Sigmoid colon (tissue), 7 donors: Measurements from ENCODE around the gene COCH. TPM values are rescaled to one million over a fixed set of nuclear protein-coding genes. Genes with fewer than 3 reads are reported as not detected.
"Not testable (repeated sequence)": the region's sequence is repeated elsewhere in the genome, so short reads cannot be mapped to it uniquely, and the experiment has no call there.

Source experiments
- DNase-seq: peaks from one replicate; pipeline ENCODE4 v3.0.0-alpha.2; 2019
- H3K27ac ChIP-seq, 4 donors: fragments of 200-600 bp; sonication (generic); one replicate each; pipeline ENCODE4 v1.5.1; 2016 to 2019; ENCODE audit warnings: mild to moderate bottlenecking in 1 of 4
- H3K27me3 ChIP-seq, 3 donors: fragments of 200-600 bp; sonication (generic); one replicate each; pipeline ENCODE4 v1.5.1; 2019; ENCODE audit warnings: mild to moderate bottlenecking in 1 of 3
- H3K36me3 ChIP-seq, 4 donors: fragments of 200-600 bp; sonication (generic); one replicate each; pipeline ENCODE4 v1.5.1; 2016 to 2019
- H3K4me1 ChIP-seq, 4 donors: fragments of 200-600 bp; sonication (generic); one replicate each; pipeline ENCODE4 v1.5.1; 2017 to 2019
- H3K4me3 ChIP-seq, 4 donors: fragments of 200-600 bp; sonication (generic); one replicate each; pipeline ENCODE4 v1.5.1; 2017 to 2019; ENCODE audit warnings: mild to moderate bottlenecking in 2 of 4, moderate library complexity in 1 of 4
- H3K9me3 ChIP-seq, 4 donors: fragments of 200-600 bp in 3 of 4; sonication (generic) in 3 of 4; one replicate each; pipeline versions ENCODE4 v1.5.1 to v1.6.1; 2013 to 2019
- CTCF ChIP-seq, 4 experiments: fragments of 450-650 bp in 3 of 4; fragments of 200-600 bp in 1 of 4; IDR thresholded peaks; one replicate each; pipeline ENCODE4 v1.5.1; 2016 to 2019; ENCODE audit warnings: antibody characterized with exemption in 4 of 4, mild to moderate bottlenecking in 3 of 4, moderate library complexity in 2 of 4
- EP300 ChIP-seq, 4 donors: sonication (generic); formaldehyde crosslinking; IDR thresholded peaks; one replicate each; pipeline ENCODE4 v1.6.1; 2017; ENCODE audit warnings: antibody characterized with exemption in 4 of 4
- POLR2A ChIP-seq, 2 donors: fragments of 450-650 bp; IDR thresholded peaks; one replicate each; pipeline ENCODE4 v1.6.1; 2016; ENCODE audit warnings: antibody characterized with exemption in 2 of 2, mild to moderate bottlenecking in 2 of 2, moderate library complexity in 2 of 2
- POLR2AphosphoS5 ChIP-seq, 4 donors: sonication (generic); formaldehyde crosslinking; IDR thresholded peaks; one replicate each; pipeline ENCODE4 v1.6.1; 2017; ENCODE audit warnings: antibody characterized with exemption in 4 of 4
- WGBS, 2 donors: extraction: QIAGEN DNeasy Blood & Tissue Kit; methylation state at CpG; one replicate each; pipeline ENCODE4 v1.1.7; 2013; 5-methylcytosine and 5-hydroxymethylcytosine counted together
- intact Hi-C: fragments of 100-400 bp; cut with DNase I; formaldehyde crosslinking; loops from one replicate; pipeline ENCODE4 v1.15.1; 2023
- polyA plus RNA-seq, 3 donors: library from polyadenylated mRNA; stranded (reverse); fragments of 200-250 nt; gene quantifications; one replicate each; pipeline ENCODE4 v1.2.3, GENCODE V29; 2013
- total RNA-seq, 4 donors: library from RNA; depleted of rRNA; stranded (reverse); fragments of >200 nt; gene quantifications; one replicate each; pipeline ENCODE4 v1.1.0, GENCODE V29; 2016
- donor health status: healthy with polysubstance abuse.
- donor health status: Bipolar disorder and iron deficiency.
- donor health status: healthy.

Gene COCH
- total and polyA plus RNA-seq, 7 donors: 0.71 to 15.1 (median 1.6) TPM

DNA sequence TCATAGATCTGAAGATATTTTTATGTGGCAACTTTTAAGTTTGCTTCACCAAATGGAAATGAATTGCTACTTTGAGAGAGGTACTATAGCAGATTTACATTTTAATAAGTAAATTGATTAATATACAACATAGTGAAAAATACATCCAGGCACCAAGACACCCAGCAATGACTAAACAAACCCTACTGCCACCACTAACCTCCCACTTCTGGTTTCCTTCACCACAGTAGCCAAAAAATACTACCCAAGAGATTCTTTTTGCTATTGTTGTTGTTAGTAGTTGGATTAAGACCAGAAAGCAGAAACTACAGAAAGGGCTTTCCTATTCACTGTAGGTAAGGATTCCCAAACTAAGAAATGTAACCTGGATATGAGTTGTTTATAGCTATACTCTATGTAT, 54.1 kb downstream of the COCH start:
- H3K9me3 ChIP-seq: no peaks in the 10 kb centered on the region
- peaks cover 0 to 19% (median 0%) of the 10 kb centered on the region in 4 donors for H3K36me3 ChIP-seq
- H3K4me1 ChIP-seq: peaks cover 0 to 26% (median 6%) of the 10 kb centered on the region in 4 donors
- no peak for TF ChIP-seq POLR2AphosphoS5 (IDR thresholded peaks at IDR 0.05)
- TF ChIP-seq CTCF (IDR thresholded peaks at IDR 0.05): no peak
- TF ChIP-seq POLR2A (IDR thresholded peaks at IDR 0.05): no peak
- no peak for TF ChIP-seq EP300 (IDR thresholded peaks at IDR 0.05)
- no peak for DNase-seq
- H3K27me3 ChIP-seq: no peaks in the 10 kb centered on the region
- H3K27ac ChIP-seq: no peak overlapping the region
- intact Hi-C loops: no loop called here
- H3K4me3 ChIP-seq: no peak overlapping the region

DNA sequence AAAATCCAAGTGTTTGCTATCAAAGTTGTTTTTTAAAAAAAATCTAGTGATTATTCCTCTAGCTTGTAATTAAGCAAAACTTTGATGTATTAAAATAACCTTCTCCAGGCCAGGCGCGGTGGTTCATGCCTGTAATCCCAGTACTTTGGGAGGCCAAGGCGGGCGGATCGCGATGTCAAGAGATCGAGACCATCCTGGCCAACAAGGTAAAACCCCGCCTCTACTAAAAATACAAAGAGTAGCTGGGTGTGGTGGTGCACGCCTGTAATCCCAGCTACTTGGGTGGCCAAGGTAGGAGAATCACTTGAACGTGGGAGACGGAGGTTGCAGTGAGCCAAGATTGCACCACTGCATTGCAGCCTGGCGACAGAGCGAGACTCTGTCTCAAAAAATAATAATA, 59.6 kb downstream of the COCH start:
- H3K27me3 ChIP-seq, H3K4me3 ChIP-seq, H3K27ac ChIP-seq, intact Hi-C loops, DNase-seq, H3K9me3 ChIP-seq: not testable (repeated sequence)
- WGBS, 2 donors: 97 to 98% methylated on average over 13 of the region's 13 CpGs
- Histone ChIP-seq H3K4me1 (peaks cover 0 to 26% (median 4%) of the 10 kb centered on the region in 4 donors), H3K36me3 (peaks cover 0 to 40% (median 2%) of the 10 kb centered on the region in 4 donors)

GRCh38 chr14:30935445-30935844, 61.1 kb downstream of the COCH start:
- Histone ChIP-seq H3K9me3 (no peaks in the 10 kb centered on the region), H3K4me3 (no peak overlapping the region), H3K4me1 (peaks cover 0 to 22% (median 7%) of the 10 kb centered on the region in 4 donors), H3K27me3 (no peaks in the 10 kb centered on the region), H3K27ac (no peak overlapping the region), H3K36me3 (peaks cover 0 to 40% (median 2%) of the 10 kb centered on the region in 4 donors)
- no peak for TF ChIP-seq POLR2AphosphoS5 (IDR thresholded peaks at IDR 0.05)
- no peak for TF ChIP-seq CTCF (IDR thresholded peaks at IDR 0.05)
- DNase-seq: no peak
- intact Hi-C loops: no loop called here
- 63 to 84% methylated on average over 2 of the region's 2 CpGs for WGBS, 2 donors

- intact Hi-C loops: no loop called here
- WGBS, 2 donors: 89% methylated on average over 2 of the region's 2 CpGs
- no peak overlapping the region for H3K27ac ChIP-seq
Measured at GRCh38 chr14:30938617-30939016, 64.3 kb downstream of the COCH start.

More at GRCh38 chr14:30938617-30939016, 64.3 kb downstream of the COCH start:
- DNase-seq: no peak
- Histone ChIP-seq H3K36me3 (peaks cover 0 to 27% (median 2%) of the 10 kb centered on the region in 4 donors), H3K4me3 (no peak overlapping the region), H3K4me1 (peaks cover 0 to 13% (median 5%) of the 10 kb centered on the region in 4 donors), H3K27me3 (no peaks in the 10 kb centered on the region), H3K9me3 (no peaks in the 10 kb centered on the region)
- TF ChIP-seq EP300 (IDR thresholded peaks at IDR 0.05) (no peak), CTCF (IDR thresholded peaks at IDR 0.05) (no peak), POLR2AphosphoS5 (IDR thresholded peaks at IDR 0.05) (no peak), POLR2A (IDR thresholded peaks at IDR 0.05) (no peak)

Other genes starting within 250 kb of the COCH start
- gene AP4S1, start 151.1 kb downstream of the COCH start, total RNA-seq: 10 to 100 TPM; 13.8 to 29.1 (median 18.3) TPM
- gene AP4S1, start 151.1 kb downstream of the COCH start, polyA plus RNA-seq: 1 to 10 TPM; 4.8 to 7.9 (median 6.5) TPM
- gene STRN3, start 151.8 kb downstream of the COCH start, total RNA-seq: 10 to 100 TPM; 64.9 to 79.7 (median 71.3) TPM
- 10 to 100 TPM; 13.9 to 22.4 (median 19.2) TPM for gene STRN3, start 151.8 kb downstream of the COCH start, polyA plus RNA-seq